WTC11 (cell line): ENCODE results near the gene BCL2L12. TPM values are rescaled to one million over a fixed set of nuclear protein-coding genes. Genes with fewer than 3 reads are reported as not detected.
A peak's percentile ranks its signal among the peaks of the same experiment; 100 is the strongest.

ENCODE experiments used
- FOXJ3 ChIP-seq: sonication (generic); formaldehyde crosslinking; IDR thresholded peaks from 2 replicates; pipeline ENCODE4 v1.9.0; 2021; ENCODE audit warnings: missing genetic modification reagents, mild to moderate bottlenecking, borderline replicate concordance
- FOXK1 ChIP-seq: sonication (generic); formaldehyde crosslinking; IDR thresholded peaks from 2 replicates; pipeline ENCODE4 v1.8.0; 2022; ENCODE audit warnings: mild to moderate bottlenecking, moderate library complexity, missing genetic modification reagents
- JUN ChIP-seq: sonication (generic); formaldehyde crosslinking; IDR thresholded peaks from 2 replicates; pipeline ENCODE4 v1.8.0; 2023; ENCODE audit warnings: mild to moderate bottlenecking, missing genetic modification reagents
- MXD4 ChIP-seq: fragments of 250-450 bp; sonication (Bioruptor Pico); IDR thresholded peaks from 2 replicates; pipeline ENCODE4 v1.8.0; 2021; ENCODE audit warnings: mild to moderate bottlenecking, moderate library complexity, borderline replicate concordance
- MYBL2 ChIP-seq: sonication (generic); formaldehyde crosslinking; IDR thresholded peaks from 2 replicates; pipeline ENCODE4 v1.8.1; 2023; ENCODE audit warnings: mild to moderate bottlenecking, moderate library complexity, missing genetic modification reagents
- NFE2L1 ChIP-seq: sonication (generic); formaldehyde crosslinking; IDR thresholded peaks from 2 replicates; pipeline ENCODE4 v1.8.1; 2023; ENCODE audit warnings: missing genetic modification reagents
- OVOL2 ChIP-seq: fragments of 250-450 bp; sonication (Bioruptor Pico); IDR thresholded peaks from 2 replicates; pipeline ENCODE4 v1.9.0; 2021; ENCODE audit warnings: mild to moderate bottlenecking, borderline replicate concordance
- TCF7 ChIP-seq: sonication (generic); formaldehyde crosslinking; IDR thresholded peaks from 2 replicates; pipeline ENCODE4 v1.8.0; 2022; ENCODE audit warnings: mild to moderate bottlenecking, low read depth, missing genetic modification reagents, moderate library complexity
- ZNF121 ChIP-seq: sonication (generic); formaldehyde crosslinking; IDR thresholded peaks from 2 replicates; pipeline ENCODE4 v1.8.0; 2023; ENCODE audit warnings: missing genetic modification reagents
- ZNF317 ChIP-seq: sonication (generic); formaldehyde crosslinking; IDR thresholded peaks from 2 replicates; pipeline ENCODE4 v1.8.1; 2023; ENCODE audit warnings: low read depth, mild to moderate bottlenecking, moderate library complexity, missing genetic modification reagents, borderline replicate concordance
- ZNF416 ChIP-seq: fragments of 250-450 bp; sonication (Bioruptor Pico); IDR thresholded peaks from 2 replicates; pipeline ENCODE4 v1.9.0; 2021; ENCODE audit warnings: mild to moderate bottlenecking, inconsistent platforms
- ZNF671 ChIP-seq: fragments of 250-450 bp; sonication (Bioruptor Pico); IDR thresholded peaks from 2 replicates; pipeline ENCODE4 v1.8.0; 2021; ENCODE audit warnings: mild to moderate bottlenecking
- total RNA-seq: library from RNA; stranded (reverse); gene quantifications from 3 replicates; pipeline ENCODE4 v1.2.3, GENCODE V29; 2021
- TF ChIP-seq, protein P1 (sequence below): sonication (generic); formaldehyde crosslinking; IDR thresholded peaks from 2 replicates; pipeline ENCODE4 v1.8.1; 2022; ENCODE audit warnings: missing genetic modification reagents, borderline replicate concordance
- TF ChIP-seq, protein P2 (sequence below): sonication (generic); formaldehyde crosslinking; IDR thresholded peaks from 2 replicates; pipeline ENCODE4 v1.8.0; 2022; ENCODE audit warnings: mild to moderate bottlenecking, missing genetic modification reagents
- TF ChIP-seq, protein P3 (sequence below): fragments of 250-450 bp; sonication (Bioruptor Pico); IDR thresholded peaks from 2 replicates; pipeline ENCODE4 v1.9.0; 2021; ENCODE audit warnings: mild to moderate bottlenecking
- TF ChIP-seq, protein P4 (sequence below): fragments of 250-450 bp; sonication (Bioruptor Pico); IDR thresholded peaks from 2 replicates; pipeline ENCODE4 v2.1.2; 2022; ENCODE audit warnings: mild to moderate bottlenecking, moderate library complexity
- TF ChIP-seq, protein P5 (sequence below): sonication (generic); formaldehyde crosslinking; IDR thresholded peaks from 2 replicates; pipeline ENCODE4 v1.8.1; 2023; ENCODE audit warnings: mild to moderate bottlenecking, missing genetic modification reagents, moderate library complexity
- TF ChIP-seq, protein P6 (sequence below): sonication (generic); formaldehyde crosslinking; IDR thresholded peaks from 2 replicates; pipeline ENCODE4 v1.8.0; 2022; ENCODE audit warnings: mild to moderate bottlenecking, missing genetic modification reagents
- TF ChIP-seq, protein P7 (sequence below): sonication (generic); formaldehyde crosslinking; IDR thresholded peaks from 2 replicates; pipeline ENCODE4 v1.8.0; 2023; ENCODE audit warnings: missing genetic modification reagents, mild to moderate bottlenecking, borderline replicate concordance
- TF ChIP-seq, protein P8 (sequence below): fragments of 250-450 bp; sonication (Bioruptor Pico); conservative IDR thresholded peaks from 2 replicates; pipeline ENCODE4 v1.9.0; 2021; ENCODE audit warnings: mild to moderate bottlenecking
- TF ChIP-seq, protein P9 (sequence below): sonication (generic); formaldehyde crosslinking; IDR thresholded peaks from 2 replicates; pipeline ENCODE4 v1.8.1; 2023; ENCODE audit warnings: mild to moderate bottlenecking, missing genetic modification reagents, moderate library complexity

The BCL2L12 gene
- total RNA-seq, 1 experiment from 2014 or later = 146 TPM

DNA sequence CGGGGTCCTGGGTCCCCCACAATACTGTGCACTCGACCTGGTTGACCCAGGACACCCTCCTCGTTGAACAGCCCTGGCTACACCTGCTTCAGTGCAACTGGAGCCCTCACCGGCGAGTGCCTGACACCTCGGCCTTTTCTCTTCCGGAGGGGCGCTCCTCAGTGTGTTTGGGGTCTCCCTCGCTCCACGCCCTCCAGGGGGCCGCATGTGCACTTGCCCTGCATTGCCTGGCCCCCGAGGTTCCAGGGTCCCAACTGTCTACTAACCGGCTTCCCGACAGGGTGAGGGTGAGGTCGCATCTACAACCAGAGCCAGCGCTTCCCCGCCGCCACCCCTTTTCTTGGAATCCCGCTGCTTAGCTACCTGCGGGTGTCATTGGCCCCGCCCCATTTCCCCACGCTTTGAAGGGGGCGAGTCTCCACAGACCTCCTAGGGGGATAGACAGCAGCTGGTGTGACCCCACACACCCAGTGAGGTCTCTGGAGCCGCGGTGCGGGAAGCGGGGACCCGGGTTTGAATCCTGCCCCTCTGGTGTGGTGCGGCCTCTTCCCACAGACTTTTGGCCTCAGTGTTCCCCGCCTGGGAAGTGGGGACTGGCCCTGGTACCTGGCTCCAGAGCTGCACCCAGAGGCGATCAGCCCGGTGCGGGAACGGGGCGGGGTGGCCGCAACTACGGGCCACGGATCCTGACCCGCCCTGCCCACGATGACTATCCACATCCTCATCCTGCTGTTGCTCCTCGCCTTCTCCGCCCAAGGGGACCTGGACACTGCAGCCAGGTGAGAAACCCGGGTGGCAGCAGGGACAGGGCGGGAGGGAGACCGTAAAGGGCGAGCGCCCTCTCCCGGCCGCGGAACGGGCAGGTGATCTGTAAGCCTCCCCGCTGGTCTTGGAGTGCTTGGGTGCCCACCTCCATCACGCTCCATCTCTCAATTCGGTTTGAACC, 23.7 kb downstream of the BCL2L12 start, which contains the start of gene ADM5 (continued):
- TF ChIP-seq ZNF317 (CRISPR knock-in tag) (no peak), FOXJ3 (no peak), ZNF121 (CRISPR knock-in tag) (peak; percentile 99), NFE2L1 (CRISPR knock-in tag) (no peak), FOXK1 (CRISPR knock-in tag) (no peak), ZNF671 (CRISPR knock-in tag) (no peak), MYBL2 (CRISPR knock-in tag) (no peak), JUN (CRISPR knock-in tag) (no peak), MXD4 (CRISPR knock-in tag) (no peak), TCF7 (CRISPR knock-in tag) (no peak), OVOL2 (CRISPR knock-in tag) (no peak), ZNF416 (CRISPR knock-in tag) (no peak; the same call in 1 of the 2 replicates)
- TF ChIP-seq, protein P1, sequence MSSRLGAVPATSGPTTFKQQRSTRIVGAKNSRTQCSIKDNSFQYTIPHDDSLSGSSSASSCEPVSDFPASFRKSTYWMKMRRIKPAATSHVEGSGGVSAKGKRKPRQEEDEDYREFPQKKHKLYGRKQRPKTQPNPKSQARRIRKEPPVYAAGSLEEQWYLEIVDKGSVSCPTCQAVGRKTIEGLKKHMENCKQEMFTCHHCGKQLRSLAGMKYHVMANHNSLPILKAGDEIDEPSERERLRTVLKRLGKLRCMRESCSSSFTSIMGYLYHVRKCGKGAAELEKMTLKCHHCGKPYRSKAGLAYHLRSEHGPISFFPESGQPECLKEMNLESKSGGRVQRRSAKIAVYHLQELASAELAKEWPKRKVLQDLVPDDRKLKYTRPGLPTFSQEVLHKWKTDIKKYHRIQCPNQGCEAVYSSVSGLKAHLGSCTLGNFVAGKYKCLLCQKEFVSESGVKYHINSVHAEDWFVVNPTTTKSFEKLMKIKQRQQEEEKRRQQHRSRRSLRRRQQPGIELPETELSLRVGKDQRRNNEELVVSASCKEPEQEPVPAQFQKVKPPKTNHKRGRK (CRISPR knock-in tag) = no peak
- TF ChIP-seq, protein P2, sequence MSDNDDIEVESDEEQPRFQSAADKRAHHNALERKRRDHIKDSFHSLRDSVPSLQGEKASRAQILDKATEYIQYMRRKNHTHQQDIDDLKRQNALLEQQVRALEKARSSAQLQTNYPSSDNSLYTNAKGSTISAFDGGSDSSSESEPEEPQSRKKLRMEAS = no peak
- TF ChIP-seq, protein P3, sequence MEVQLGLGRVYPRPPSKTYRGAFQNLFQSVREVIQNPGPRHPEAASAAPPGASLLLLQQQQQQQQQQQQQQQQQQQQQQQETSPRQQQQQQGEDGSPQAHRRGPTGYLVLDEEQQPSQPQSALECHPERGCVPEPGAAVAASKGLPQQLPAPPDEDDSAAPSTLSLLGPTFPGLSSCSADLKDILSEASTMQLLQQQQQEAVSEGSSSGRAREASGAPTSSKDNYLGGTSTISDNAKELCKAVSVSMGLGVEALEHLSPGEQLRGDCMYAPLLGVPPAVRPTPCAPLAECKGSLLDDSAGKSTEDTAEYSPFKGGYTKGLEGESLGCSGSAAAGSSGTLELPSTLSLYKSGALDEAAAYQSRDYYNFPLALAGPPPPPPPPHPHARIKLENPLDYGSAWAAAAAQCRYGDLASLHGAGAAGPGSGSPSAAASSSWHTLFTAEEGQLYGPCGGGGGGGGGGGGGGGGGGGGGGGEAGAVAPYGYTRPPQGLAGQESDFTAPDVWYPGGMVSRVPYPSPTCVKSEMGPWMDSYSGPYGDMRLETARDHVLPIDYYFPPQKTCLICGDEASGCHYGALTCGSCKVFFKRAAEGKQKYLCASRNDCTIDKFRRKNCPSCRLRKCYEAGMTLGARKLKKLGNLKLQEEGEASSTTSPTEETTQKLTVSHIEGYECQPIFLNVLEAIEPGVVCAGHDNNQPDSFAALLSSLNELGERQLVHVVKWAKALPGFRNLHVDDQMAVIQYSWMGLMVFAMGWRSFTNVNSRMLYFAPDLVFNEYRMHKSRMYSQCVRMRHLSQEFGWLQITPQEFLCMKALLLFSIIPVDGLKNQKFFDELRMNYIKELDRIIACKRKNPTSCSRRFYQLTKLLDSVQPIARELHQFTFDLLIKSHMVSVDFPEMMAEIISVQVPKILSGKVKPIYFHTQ (CRISPR knock-in tag) = no peak
- TF ChIP-seq, protein P4, sequence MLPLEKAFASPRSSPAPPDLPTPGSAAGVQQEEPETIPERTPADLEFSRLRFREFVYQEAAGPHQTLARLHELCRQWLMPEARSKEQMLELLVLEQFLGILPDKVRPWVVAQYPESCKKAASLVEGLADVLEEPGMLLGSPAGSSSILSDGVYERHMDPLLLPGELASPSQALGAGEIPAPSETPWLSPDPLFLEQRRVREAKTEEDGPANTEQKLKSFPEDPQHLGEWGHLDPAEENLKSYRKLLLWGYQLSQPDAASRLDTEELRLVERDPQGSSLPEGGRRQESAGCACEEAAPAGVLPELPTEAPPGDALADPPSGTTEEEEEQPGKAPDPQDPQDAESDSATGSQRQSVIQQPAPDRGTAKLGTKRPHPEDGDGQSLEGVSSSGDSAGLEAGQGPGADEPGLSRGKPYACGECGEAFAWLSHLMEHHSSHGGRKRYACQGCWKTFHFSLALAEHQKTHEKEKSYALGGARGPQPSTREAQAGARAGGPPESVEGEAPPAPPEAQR (CRISPR knock-in tag) = no peak
- TF ChIP-seq, protein P5, sequence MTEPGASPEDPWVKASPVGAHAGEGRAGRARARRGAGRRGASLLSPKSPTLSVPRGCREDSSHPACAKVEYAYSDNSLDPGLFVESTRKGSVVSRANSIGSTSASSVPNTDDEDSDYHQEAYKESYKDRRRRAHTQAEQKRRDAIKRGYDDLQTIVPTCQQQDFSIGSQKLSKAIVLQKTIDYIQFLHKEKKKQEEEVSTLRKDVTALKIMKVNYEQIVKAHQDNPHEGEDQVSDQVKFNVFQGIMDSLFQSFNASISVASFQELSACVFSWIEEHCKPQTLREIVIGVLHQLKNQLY (CRISPR knock-in tag) = no peak
- TF ChIP-seq, protein P6, sequence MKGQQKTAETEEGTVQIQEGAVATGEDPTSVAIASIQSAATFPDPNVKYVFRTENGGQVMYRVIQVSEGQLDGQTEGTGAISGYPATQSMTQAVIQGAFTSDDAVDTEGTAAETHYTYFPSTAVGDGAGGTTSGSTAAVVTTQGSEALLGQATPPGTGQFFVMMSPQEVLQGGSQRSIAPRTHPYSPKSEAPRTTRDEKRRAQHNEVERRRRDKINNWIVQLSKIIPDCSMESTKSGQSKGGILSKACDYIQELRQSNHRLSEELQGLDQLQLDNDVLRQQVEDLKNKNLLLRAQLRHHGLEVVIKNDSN (CRISPR knock-in tag) = no peak
- TF ChIP-seq, protein P7, sequence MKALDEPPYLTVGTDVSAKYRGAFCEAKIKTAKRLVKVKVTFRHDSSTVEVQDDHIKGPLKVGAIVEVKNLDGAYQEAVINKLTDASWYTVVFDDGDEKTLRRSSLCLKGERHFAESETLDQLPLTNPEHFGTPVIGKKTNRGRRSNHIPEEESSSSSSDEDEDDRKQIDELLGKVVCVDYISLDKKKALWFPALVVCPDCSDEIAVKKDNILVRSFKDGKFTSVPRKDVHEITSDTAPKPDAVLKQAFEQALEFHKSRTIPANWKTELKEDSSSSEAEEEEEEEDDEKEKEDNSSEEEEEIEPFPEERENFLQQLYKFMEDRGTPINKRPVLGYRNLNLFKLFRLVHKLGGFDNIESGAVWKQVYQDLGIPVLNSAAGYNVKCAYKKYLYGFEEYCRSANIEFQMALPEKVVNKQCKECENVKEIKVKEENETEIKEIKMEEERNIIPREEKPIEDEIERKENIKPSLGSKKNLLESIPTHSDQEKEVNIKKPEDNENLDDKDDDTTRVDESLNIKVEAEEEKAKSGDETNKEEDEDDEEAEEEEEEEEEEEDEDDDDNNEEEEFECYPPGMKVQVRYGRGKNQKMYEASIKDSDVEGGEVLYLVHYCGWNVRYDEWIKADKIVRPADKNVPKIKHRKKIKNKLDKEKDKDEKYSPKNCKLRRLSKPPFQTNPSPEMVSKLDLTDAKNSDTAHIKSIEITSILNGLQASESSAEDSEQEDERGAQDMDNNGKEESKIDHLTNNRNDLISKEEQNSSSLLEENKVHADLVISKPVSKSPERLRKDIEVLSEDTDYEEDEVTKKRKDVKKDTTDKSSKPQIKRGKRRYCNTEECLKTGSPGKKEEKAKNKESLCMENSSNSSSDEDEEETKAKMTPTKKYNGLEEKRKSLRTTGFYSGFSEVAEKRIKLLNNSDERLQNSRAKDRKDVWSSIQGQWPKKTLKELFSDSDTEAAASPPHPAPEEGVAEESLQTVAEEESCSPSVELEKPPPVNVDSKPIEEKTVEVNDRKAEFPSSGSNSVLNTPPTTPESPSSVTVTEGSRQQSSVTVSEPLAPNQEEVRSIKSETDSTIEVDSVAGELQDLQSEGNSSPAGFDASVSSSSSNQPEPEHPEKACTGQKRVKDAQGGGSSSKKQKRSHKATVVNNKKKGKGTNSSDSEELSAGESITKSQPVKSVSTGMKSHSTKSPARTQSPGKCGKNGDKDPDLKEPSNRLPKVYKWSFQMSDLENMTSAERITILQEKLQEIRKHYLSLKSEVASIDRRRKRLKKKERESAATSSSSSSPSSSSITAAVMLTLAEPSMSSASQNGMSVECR (CRISPR knock-in tag) = no peak
- TF ChIP-seq, protein P8, sequence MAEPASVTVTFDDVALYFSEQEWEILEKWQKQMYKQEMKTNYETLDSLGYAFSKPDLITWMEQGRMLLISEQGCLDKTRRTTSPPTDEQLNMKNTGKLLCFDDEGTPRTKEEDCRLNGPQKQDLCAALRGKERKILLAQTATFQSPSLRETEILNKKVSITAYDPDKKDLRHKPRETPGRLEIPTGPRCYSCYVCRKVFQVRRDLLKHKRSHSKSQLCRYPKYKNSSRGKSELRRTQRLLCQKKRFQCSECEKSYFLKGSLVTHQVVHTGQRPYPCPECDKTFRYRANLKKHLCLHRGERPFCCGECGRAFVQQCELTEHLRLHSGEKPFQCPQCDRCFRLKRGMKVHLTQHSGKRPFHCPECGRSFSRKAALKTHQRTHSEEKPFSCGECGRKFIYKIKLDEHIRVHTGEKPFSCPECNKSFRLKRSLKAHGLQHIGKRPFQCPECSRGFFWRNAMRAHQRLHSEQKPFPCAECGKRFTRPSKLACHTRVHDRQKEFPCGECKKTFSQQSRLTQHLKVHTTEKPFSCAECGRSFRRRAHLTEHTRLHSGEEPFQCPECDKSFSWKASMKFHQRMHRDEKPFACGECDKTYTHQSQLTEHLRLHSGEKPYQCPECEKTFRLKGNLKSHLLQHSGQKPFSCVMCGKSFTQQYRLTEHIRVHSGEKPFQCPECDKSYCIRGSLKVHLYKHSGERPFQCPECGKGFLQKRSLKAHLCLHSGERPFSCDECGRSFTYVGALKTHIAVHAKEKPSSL = no peak
- TF ChIP-seq, protein P9, sequence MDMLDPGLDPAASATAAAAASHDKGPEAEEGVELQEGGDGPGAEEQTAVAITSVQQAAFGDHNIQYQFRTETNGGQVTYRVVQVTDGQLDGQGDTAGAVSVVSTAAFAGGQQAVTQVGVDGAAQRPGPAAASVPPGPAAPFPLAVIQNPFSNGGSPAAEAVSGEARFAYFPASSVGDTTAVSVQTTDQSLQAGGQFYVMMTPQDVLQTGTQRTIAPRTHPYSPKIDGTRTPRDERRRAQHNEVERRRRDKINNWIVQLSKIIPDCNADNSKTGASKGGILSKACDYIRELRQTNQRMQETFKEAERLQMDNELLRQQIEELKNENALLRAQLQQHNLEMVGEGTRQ (CRISPR knock-in tag) = no peak
